ENCODE measurements around the gene MLPH. TPM values are rescaled to one million over a fixed set of nuclear protein-coding genes. Genes with fewer than 3 reads are reported as not detected.

The MLPH gene
- total and polyA plus RNA-seq, 2 of the 13 experiments (the other 11 are each of a cell fraction or from before 2014, with no cell fraction given): 0.12 TPM; not detected in 1

GRCh38 chr2:237597196-237598145, 110.4 kb downstream of the MLPH start:
- ChIA-PET POLR2A (interaction anchor here (0.5 kb wide), 1 partner anchor 35 kb away, joined by 3 read pairs; no protein-coding TSS in a partner anchor), CTCF (ENCODE audit: low intra/inter-chr PET ratio, low total read pairs) (no interaction called here)
- Histone ChIP-seq H2AFZ (ENCODE audit: low read length) (no peak overlapping the region), H3K4me1 (ENCODE audit: insufficient read depth, low read length) (peaks cover 99% of the 10 kb centered on the region), H3K27me3 (ENCODE audit: control insufficient read depth in 1 of 2, insufficient read depth in 2 of 2, low read length in 2 of 2) (no peaks in the 10 kb centered on the region), H3K9me3 (ENCODE audit: low read length) (no peaks in the 10 kb centered on the region), H3K9ac (ENCODE audit: insufficient read depth, low read depth, low read length) (no peak overlapping the region), H4K20me1 (ENCODE audit: insufficient read depth, low read length) (no peaks in the 10 kb centered on the region), H3K36me3 (replicated peaks in 1 of 2; ENCODE audit: control insufficient read depth in 1 of 2, insufficient read depth in 2 of 2, low read length in 2 of 2) (no peaks in the 10 kb centered on the region), H3K4me2 (ENCODE audit: low read depth, low read length) (peak overlapping the region; percentile 43), H3K27ac (ENCODE audit: extremely low read length, insufficient read depth, low read length) (no peak overlapping the region), H3K79me2 (ENCODE audit: insufficient read depth, low read length) (peaks cover 7% of the 10 kb centered on the region), H3K4me3 (replicated peaks in 1 of 3; ENCODE audit: insufficient read depth in 1 of 3, low read depth in 2 of 3, low read length in 3 of 3) (peak overlapping the region in 1 of 3 experiments; percentile 37; a peak in 1 of 6 replicates)
- BruUV-seq (replicated peaks): no TSS peak
- TF ChIP-seq ZSCAN21 (CRISPR knock-in tag; IDR thresholded peaks at IDR 0.05; ENCODE audit: borderline replicate concordance) (0 out of 2 replicates have a peak, but pooled peaks have one; percentile 27), ZBTB38 (CRISPR knock-in tag; IDR thresholded peaks at IDR 0.05) (peak; percentile 72; the same call in 1 of the 2 replicates), PAWR (CRISPR knock-in tag; IDR thresholded peaks at IDR 0.05; ENCODE audit: borderline replicate concordance) (no peak)
- ATAC-seq (no peak), FAIRE-seq (no peak), DNase-seq (ENCODE audit: low spot score) (no peak)
- intact Hi-C loops (cut with micrococcal nuclease; ENCODE audit: unreplicated experiment) (no loop called here), in situ Hi-C loops (cut with HindIII; ENCODE audit: extremely low pct_ligation_motif_present, low pct_unique_long_range_greater_than_20kb) (no loop called here)
- 76% methylated on average over 29 of the region's 29 CpGs for WGBS (ENCODE audit: low lambda C conversion rate)

- intact Hi-C loops (cut with micrococcal nuclease; ENCODE audit: unreplicated experiment): no loop called here
- TF ChIP-seq ZBTB10 (CRISPR knock-in tag; IDR thresholded peaks at IDR 0.05; ENCODE audit: borderline replicate concordance) (no peak), BORCS8-MEF2B (CRISPR knock-in tag; IDR thresholded peaks at IDR 0.05) (0 out of 2 replicates have a peak, but pooled peaks have one; percentile 24), NR2F6 (IDR thresholded peaks at IDR 0.05) (no peak), NR2F6 (CRISPR knock-in tag; IDR thresholded peaks at IDR 0.05) (no peak), ZNF558 (CRISPR knock-in tag; IDR thresholded peaks at IDR 0.05; ENCODE audit: borderline replicate concordance) (0 out of 2 replicates have a peak, but pooled peaks have one; percentile 25), MEF2D (CRISPR knock-in tag; IDR thresholded peaks at IDR 0.05) (0 out of 2 replicates have a peak, but pooled peaks have one; percentile 15), MAZ (IDR thresholded peaks at IDR 0.05; ENCODE audit: borderline replicate concordance, low read depth, low read length) (no peak), MAZ (CRISPR knock-in tag; IDR thresholded peaks at IDR 0.05; ENCODE audit: low read depth) (0 out of 2 replicates have a peak, but pooled peaks have one; percentile 24), XRCC5 (optimal IDR thresholded peaks at IDR 0.05; ENCODE audit: low read length) (no peak), ZMYM3 (CRISPR knock-in tag; IDR thresholded peaks at IDR 0.05) (peak; percentile 82), HMG20A (CRISPR knock-in tag; IDR thresholded peaks at IDR 0.05; ENCODE audit: borderline replicate concordance) (no peak)
Observed at GRCh38 chr2:237598468-237599208, 111.6 kb downstream of the MLPH start.

More at GRCh38 chr2:237598468-237599208, 111.6 kb downstream of the MLPH start:
- no peaks in the 10 kb centered on the region for H4K20me1 ChIP-seq (ENCODE audit: insufficient read depth, low read length)
- H3K9me3 ChIP-seq (ENCODE audit: low read length): no peaks in the 10 kb centered on the region
- CTCF ChIA-PET (ENCODE audit: low intra/inter-chr PET ratio, low total read pairs): no interaction called here
- H3K4me1 ChIP-seq (ENCODE audit: insufficient read depth, low read length): peaks cover 99% of the 10 kb centered on the region
- WGBS (ENCODE audit: low lambda C conversion rate): 52% methylated on average over 14 of the region's 14 CpGs
- no peak for ATAC-seq
- no peak for FAIRE-seq
- H3K79me2 ChIP-seq (ENCODE audit: insufficient read depth, low read length): peaks cover 7% of the 10 kb centered on the region
- no peak for DNase-seq (ENCODE audit: low spot score)
- BruUV-seq (replicated peaks): no TSS peak
- H3K9ac ChIP-seq (ENCODE audit: insufficient read depth, low read depth, low read length): peak overlapping the region; percentile 9; the same call in 1 of the 2 replicates
- peak overlapping the region in 2 of 3 experiments; percentile 23 to 46; a peak in 3 of 6 replicates for H3K4me3 ChIP-seq (replicated peaks in 1 of 3; ENCODE audit: insufficient read depth in 1 of 3, low read depth in 2 of 3, low read length in 3 of 3)
- H3K27me3 ChIP-seq (ENCODE audit: control insufficient read depth in 1 of 2, insufficient read depth in 2 of 2, low read length in 2 of 2): no peaks in the 10 kb centered on the region
- H2AFZ ChIP-seq (ENCODE audit: low read length): no peak overlapping the region
- in situ Hi-C loops (cut with HindIII; ENCODE audit: extremely low pct_ligation_motif_present, low pct_unique_long_range_greater_than_20kb): no loop called here
- POLR2A ChIA-PET: no interaction called here
- H3K36me3 ChIP-seq (replicated peaks in 1 of 2; ENCODE audit: control insufficient read depth in 1 of 2, insufficient read depth in 2 of 2, low read length in 2 of 2): no peaks in the 10 kb centered on the region
- H3K4me2 ChIP-seq (ENCODE audit: low read depth, low read length): peak overlapping the region; percentile 93
- H3K27ac ChIP-seq (ENCODE audit: extremely low read length, insufficient read depth, low read length): no peak overlapping the region
